ENCODE data around the gene VPS41. TPM values are rescaled to one million over a fixed set of nuclear protein-coding genes. Genes with fewer than 3 reads are reported as not detected.

VPS41 gene
- total RNA-seq, 2 experiments from 2014 or later, result 50.1 to 50.8 TPM

GRCh38 chr7:38838725-38839385 lies 70.1 kb downstream of the VPS41 start:
- ChIA-PET CTCF (no interaction called here), POLR2A (no interaction called here)
- no peak overlapping the region for H3K27ac Mint-ChIP-seq
- H3K27me3 Mint-ChIP-seq, result no peaks in the 10 kb centered on the region
- no peaks in the 10 kb centered on the region for H3K4me1 Mint-ChIP-seq
- H3K9me3 Mint-ChIP-seq, result peaks cover 4% of the 10 kb centered on the region
- H3K4me3 Mint-ChIP-seq, result no peak overlapping the region
- no peaks in the 10 kb centered on the region for H3K36me3 Mint-ChIP-seq (ENCODE audit: low read depth)
- no peak for DNase-seq

- ChIA-PET CTCF (no interaction called here), POLR2A (no interaction called here)
- Mint-ChIP-seq H3K9me3 (peaks cover 4% of the 10 kb centered on the region), H3K4me3 (no peak overlapping the region), H3K27ac (no peak overlapping the region), H3K36me3 (ENCODE audit: low read depth) (peaks cover 3% of the 10 kb centered on the region), H3K27me3 (no peaks in the 10 kb centered on the region), H3K4me1 (no peaks in the 10 kb centered on the region)
- DNase-seq, result no peak
These were observed 74.6 kb downstream of the VPS41 start for GRCh38 chr7:38834357-38834756.

GRCh38 chr7:38833329-38833728 lies 75.7 kb downstream of the VPS41 start:
- no peaks in the 10 kb centered on the region for H3K27me3 Mint-ChIP-seq
- H3K36me3 Mint-ChIP-seq (ENCODE audit: low read depth), result peaks cover 3% of the 10 kb centered on the region
- no peak overlapping the region for H3K4me3 Mint-ChIP-seq
- H3K9me3 Mint-ChIP-seq, result peaks cover 4% of the 10 kb centered on the region
- CTCF ChIA-PET, result no interaction called here
- no peaks in the 10 kb centered on the region for H3K4me1 Mint-ChIP-seq
- DNase-seq, result no peak
- POLR2A ChIA-PET, result no interaction called here
- H3K27ac Mint-ChIP-seq, result no peak overlapping the region

- ChIA-PET CTCF (no interaction called here), POLR2A (no interaction called here)
- no peaks in the 10 kb centered on the region for H3K9me3 Mint-ChIP-seq
- H3K27me3 Mint-ChIP-seq, result no peaks in the 10 kb centered on the region
- no peaks in the 10 kb centered on the region for H3K4me1 Mint-ChIP-seq
- no peak for DNase-seq
- H3K36me3 Mint-ChIP-seq (ENCODE audit: low read depth), result peaks cover 3% of the 10 kb centered on the region
- no peak overlapping the region for H3K4me3 Mint-ChIP-seq
- H3K27ac Mint-ChIP-seq, result no peak overlapping the region
These were observed 77.6 kb downstream of the VPS41 start for GRCh38 chr7:38831259-38831996.

- H3K36me3 Mint-ChIP-seq (ENCODE audit: low read depth), result peaks cover 3% of the 10 kb centered on the region
- no peaks in the 10 kb centered on the region for H3K4me1 Mint-ChIP-seq
- ChIA-PET POLR2A (no interaction called here), CTCF (no interaction called here)
- no peaks in the 10 kb centered on the region for H3K9me3 Mint-ChIP-seq
- no peaks in the 10 kb centered on the region for H3K27me3 Mint-ChIP-seq
- DNase-seq, result no peak
- H3K27ac Mint-ChIP-seq, result no peak overlapping the region
- no peak overlapping the region for H3K4me3 Mint-ChIP-seq
These were observed 78.2 kb downstream of the VPS41 start for GRCh38 chr7:38830826-38831225.

GRCh38 chr7:38829488-38830165 lies 79.4 kb downstream of the VPS41 start:
- ChIA-PET CTCF (no interaction called here), POLR2A (no interaction called here)
- Mint-ChIP-seq H3K4me1 (no peaks in the 10 kb centered on the region), H3K27me3 (no peaks in the 10 kb centered on the region), H3K9me3 (no peaks in the 10 kb centered on the region), H3K4me3 (no peak overlapping the region), H3K36me3 (ENCODE audit: low read depth) (peaks cover 3% of the 10 kb centered on the region), H3K27ac (no peak overlapping the region)
- no peak for DNase-seq

GRCh38 chr7:38828026-38828425 lies 81.0 kb downstream of the VPS41 start:
- no peaks in the 10 kb centered on the region for H3K4me1 Mint-ChIP-seq
- no peak overlapping the region for H3K27ac Mint-ChIP-seq
- no peak for DNase-seq
- ChIA-PET POLR2A (no interaction called here), CTCF (no interaction called here)
- H3K36me3 Mint-ChIP-seq (ENCODE audit: low read depth), result peaks cover 5% of the 10 kb centered on the region
- no peak overlapping the region for H3K4me3 Mint-ChIP-seq
- no peaks in the 10 kb centered on the region for H3K27me3 Mint-ChIP-seq
- H3K9me3 Mint-ChIP-seq, result no peaks in the 10 kb centered on the region

GRCh38 chr7:38825721-38826440 lies 83.1 kb downstream of the VPS41 start:
- no peaks in the 10 kb centered on the region for H3K4me1 Mint-ChIP-seq
- ChIA-PET POLR2A (no interaction called here), CTCF (interaction anchor here (1.2 to 1.5 kb wide), 2 partner anchors 16 to 18 kb away, joined by 3 to 4 read pairs; no protein-coding TSS in a partner anchor)
- H3K36me3 Mint-ChIP-seq (ENCODE audit: low read depth), result peaks cover 5% of the 10 kb centered on the region
- H3K4me3 Mint-ChIP-seq, result no peak overlapping the region
- DNase-seq, result no peak
- H3K27ac Mint-ChIP-seq, result no peak overlapping the region
- no peaks in the 10 kb centered on the region for H3K9me3 Mint-ChIP-seq
- no peaks in the 10 kb centered on the region for H3K27me3 Mint-ChIP-seq

- H3K9me3 Mint-ChIP-seq, result no peaks in the 10 kb centered on the region
- H3K27ac Mint-ChIP-seq, result no peak overlapping the region
- CTCF ChIA-PET, result interaction anchor here (1.2 kb wide), 1 partner anchor 17 kb away, joined by 3 read pairs; no protein-coding TSS in a partner anchor
- H3K4me1 Mint-ChIP-seq, result no peaks in the 10 kb centered on the region
- no peak for DNase-seq
- no peaks in the 10 kb centered on the region for H3K27me3 Mint-ChIP-seq
- no peak overlapping the region for H3K4me3 Mint-ChIP-seq
- H3K36me3 Mint-ChIP-seq (ENCODE audit: low read depth), result peaks cover 3% of the 10 kb centered on the region
- POLR2A ChIA-PET, result no interaction called here
These were observed 84.0 kb downstream of the VPS41 start for GRCh38 chr7:38824948-38825347.

- H3K27ac Mint-ChIP-seq, result no peak overlapping the region
- H3K36me3 Mint-ChIP-seq (ENCODE audit: low read depth), result peaks cover 6% of the 10 kb centered on the region
- no peaks in the 10 kb centered on the region for H3K9me3 Mint-ChIP-seq
- DNase-seq, result no peak
- H3K27me3 Mint-ChIP-seq, result no peaks in the 10 kb centered on the region
- H3K4me1 Mint-ChIP-seq, result no peaks in the 10 kb centered on the region
- no peak overlapping the region for H3K4me3 Mint-ChIP-seq
- ChIA-PET CTCF (no interaction called here), POLR2A (no interaction called here)
These were observed 86.4 kb downstream of the VPS41 start for GRCh38 chr7:38822549-38822948.

- no peak overlapping the region for H3K27ac Mint-ChIP-seq
- no peaks in the 10 kb centered on the region for H3K4me1 Mint-ChIP-seq
- H3K9me3 Mint-ChIP-seq, result no peaks in the 10 kb centered on the region
- POLR2A ChIA-PET, result no interaction called here
- no peak for DNase-seq
- H3K36me3 Mint-ChIP-seq (ENCODE audit: low read depth), result peaks cover 10% of the 10 kb centered on the region
- H3K4me3 Mint-ChIP-seq, result no peak overlapping the region
- CTCF ChIA-PET, result no interaction called here
- no peaks in the 10 kb centered on the region for H3K27me3 Mint-ChIP-seq
These were observed 88.4 kb downstream of the VPS41 start for GRCh38 chr7:38820571-38820970.

GRCh38 chr7:38819463-38819862 lies 89.5 kb downstream of the VPS41 start:
- H3K36me3 Mint-ChIP-seq (ENCODE audit: low read depth), result peaks cover 10% of the 10 kb centered on the region
- H3K4me3 Mint-ChIP-seq, result no peak overlapping the region
- CTCF ChIA-PET, result no interaction called here
- H3K4me1 Mint-ChIP-seq, result no peaks in the 10 kb centered on the region
- no peaks in the 10 kb centered on the region for H3K27me3 Mint-ChIP-seq
- H3K9me3 Mint-ChIP-seq, result no peaks in the 10 kb centered on the region
- no peak overlapping the region for H3K27ac Mint-ChIP-seq
- POLR2A ChIA-PET, result no interaction called here
- no peak for DNase-seq

GRCh38 chr7:38817526-38817925 lies 91.5 kb downstream of the VPS41 start:
- H3K27me3 Mint-ChIP-seq, result no peaks in the 10 kb centered on the region
- DNase-seq, result no peak
- H3K9me3 Mint-ChIP-seq, result no peaks in the 10 kb centered on the region
- H3K27ac Mint-ChIP-seq, result no peak overlapping the region
- no peaks in the 10 kb centered on the region for H3K4me1 Mint-ChIP-seq
- POLR2A ChIA-PET, result no interaction called here
- H3K4me3 Mint-ChIP-seq, result no peak overlapping the region
- H3K36me3 Mint-ChIP-seq (ENCODE audit: low read depth), result peaks cover 8% of the 10 kb centered on the region
- CTCF ChIA-PET, result no interaction called here
